A549 treated with RU486 at 1 μM for 4 hours (cell line): ENCODE results near the gene GSC2. TPM values are rescaled to one million over a fixed set of nuclear protein-coding genes. Genes with fewer than 3 reads are reported as not detected.

Experiments used
- total RNA-seq: library from RNA; stranded (reverse); fragments of 200-300 nt; extraction: Qiagen RNA extraction; gene quantifications from 5 replicates; pipeline ENCODE4 v1.2.3, GENCODE V29; 2022; ENCODE audit warnings: low read depth

Gene GSC2
- 0.09 TPM in 1 of 5 replicates, not detected in the others for total RNA-seq

DNA sequence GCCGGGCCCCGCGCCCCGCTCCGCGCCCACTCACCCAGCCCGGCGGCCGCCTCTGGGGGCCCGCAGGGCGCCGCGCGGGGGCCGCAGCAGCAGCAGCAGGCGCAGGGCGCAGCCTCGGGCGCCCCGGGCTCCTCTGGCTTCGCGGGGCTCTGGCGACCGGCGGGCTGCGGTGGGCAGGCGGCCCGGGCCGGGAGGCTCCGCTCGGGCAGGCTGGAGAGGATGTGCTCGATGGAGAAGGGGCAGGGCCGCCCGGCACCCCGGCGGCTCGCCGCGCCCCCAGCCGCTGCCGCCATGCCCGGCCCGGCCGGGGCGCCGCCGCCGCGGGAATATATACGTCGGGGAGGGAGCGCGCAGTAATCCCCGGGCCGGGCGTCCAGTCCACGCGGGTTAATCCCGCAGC lies at the start of gene GSC2:
GSC2 (minus strand) TSS at position 302 of the 400 bp plus-strand sequence; CDS start at position 293, 9 bp downstream.

DNA sequence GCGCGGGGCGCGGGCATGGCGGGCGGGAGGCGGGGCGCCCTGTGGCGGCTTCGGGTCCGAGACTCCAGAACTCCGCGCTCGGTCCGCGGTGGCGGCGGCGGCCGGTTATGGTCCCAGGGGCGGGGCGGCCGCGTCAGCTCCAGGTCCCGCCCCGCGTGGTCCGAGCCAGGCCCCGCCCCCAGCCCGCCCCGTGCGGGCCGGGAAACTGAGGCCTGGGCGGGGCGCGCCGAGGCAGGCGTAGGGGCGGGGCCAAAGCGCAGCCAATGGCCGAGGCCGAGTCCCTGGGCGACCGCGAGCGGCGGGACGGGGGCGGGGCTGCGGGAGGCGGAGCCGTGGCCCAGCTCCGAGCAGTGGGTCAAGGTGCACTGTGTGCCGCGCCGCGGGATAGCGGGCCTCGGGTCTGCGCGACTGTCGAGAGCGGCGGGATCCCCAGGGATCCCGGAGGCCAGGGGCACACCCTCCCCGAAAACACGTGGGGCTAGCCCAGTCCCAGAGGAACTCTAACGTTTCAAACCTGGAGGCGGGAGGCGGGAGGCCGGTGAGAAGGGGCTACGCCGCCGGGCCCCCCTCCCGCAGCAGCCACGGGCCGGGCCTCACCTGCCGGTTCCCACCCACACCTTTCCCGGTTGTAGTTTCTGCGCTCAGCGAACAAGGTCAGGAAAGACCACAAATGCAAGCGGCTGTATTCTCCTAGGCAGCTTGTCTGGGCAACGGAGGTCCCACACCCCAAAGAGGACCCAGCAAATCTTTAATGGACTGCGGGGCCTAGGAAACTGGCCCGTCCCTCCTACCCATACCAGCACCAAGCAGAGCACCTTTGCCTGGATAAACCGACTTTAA lies 28.8 kb upstream of the GSC2 start, which contains the start of gene SLC25A1:
SLC25A1 (minus strand) TSS at position 80 of the 840 bp plus-strand sequence; CDS start at position 17, 63 bp downstream.

GRCh38 chr22:19130959-19131684 lies 19.0 kb downstream of the GSC2 start, which contains the start of gene TSSK2:
TSS of gene TSSK2 (plus strand) at chr22:19131308. CDS start at chr22:19131400, 92 bp downstream.

DNA sequence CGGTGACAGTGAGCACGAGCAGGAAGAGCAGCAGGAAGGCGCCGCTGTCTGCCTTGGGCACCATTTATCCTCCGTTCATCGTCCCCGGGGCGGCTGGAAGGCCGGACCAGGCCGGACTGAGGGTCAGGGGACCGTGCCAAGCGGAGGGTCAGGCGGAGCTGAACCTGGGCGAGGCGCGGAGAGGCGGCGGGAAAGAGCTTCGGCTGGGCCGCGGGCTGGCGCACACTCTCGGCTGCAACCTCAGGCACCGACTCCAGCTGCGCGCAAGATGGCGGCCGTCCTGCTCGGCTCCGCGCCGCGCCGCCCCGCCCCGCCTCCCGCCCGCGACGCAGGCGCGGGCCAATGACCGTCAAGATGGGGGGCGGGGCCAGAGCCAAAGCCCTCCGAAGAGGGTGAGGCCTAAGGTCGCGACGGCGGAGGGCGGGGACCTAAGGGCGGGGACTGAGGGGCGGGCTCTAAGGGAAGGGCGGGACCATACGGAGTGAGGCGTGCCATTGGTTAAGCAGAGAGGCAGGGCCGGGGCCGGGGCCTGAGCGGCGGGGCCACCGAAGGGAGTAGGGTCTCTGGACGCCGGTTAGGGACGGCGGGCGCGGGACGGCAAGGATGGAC lies 27.8 kb downstream of the GSC2 start, which contains the start of gene DGCR2:
DGCR2 (minus strand) TSS at position 270 of the 609 bp plus-strand sequence; CDS start at position 64, 206 bp downstream.

Other genes starting within 250 kb of the GSC2 start
- gene DGCR6, start 244.0 kb downstream of the GSC2 start, total RNA-seq: 1.0 to 1.8 TPM (median 1.2 TPM) in 5 replicates
- gene PRODH, start 214.0 kb downstream of the GSC2 start, total RNA-seq: 0.41 to 1.2 TPM (median 0.84 TPM) in 5 replicates
- 14.9 to 23.0 TPM (median 18.9 TPM) in 5 replicates for gene DGCR2, start 27.9 kb downstream of the GSC2 start, total RNA-seq
- not detected in 5 replicates for gene TSSK2, start 19.0 kb downstream of the GSC2 start, total RNA-seq
- gene ESS2, start 5.6 kb downstream of the GSC2 start, total RNA-seq: 9.7 to 13.3 TPM (median 11.6 TPM) in 5 replicates
- 47.6 to 66.2 TPM (median 61.3 TPM) in 5 replicates for gene SLC25A1, start 28.4 kb upstream of the GSC2 start, total RNA-seq
- 4.4 to 5.3 TPM (median 4.5 TPM) in 5 replicates for gene CLTCL1, start 141.4 kb upstream of the GSC2 start, total RNA-seq